B cell (primary cell): ENCODE measurements around the gene DLG1.

ENCODE experiments used
- CTCF ChIP-seq: fragments of 200-600 bp; IDR thresholded peaks from one replicate; pipeline ENCODE4 v1.8.0; 2022; ENCODE audit warnings: antibody characterized with exemption, mild to moderate bottlenecking
- EZH2 ChIP-seq: IDR thresholded peaks from 2 replicates; pipeline ENCODE4 v1.6.1; 2012; ENCODE audit warnings: borderline replicate concordance, low read depth, mild to moderate bottlenecking, moderate library complexity, low read length; ENCODE audit not compliant: insufficient read depth, poor library complexity, severe bottlenecking

GRCh38 chr3:197000211-197000610 is 298.2 kb downstream of the DLG1 start:
- no peak for TF ChIP-seq EZH2
- no peak for TF ChIP-seq CTCF
